Measurements from ENCODE around the gene SDR42E2.
A peak's percentile ranks its signal among the peaks of the same experiment; 100 is the strongest.

SDR42E2 gene

GRCh38 chr16:22195695-22196558 is 33.6 kb downstream of the SDR42E2 start (continued):
- TF ChIP-seq ZBTB8A (tag by site-specific recombination; IDR thresholded peaks at IDR 0.05) (peak; percentile 56), SALL2 (tag by site-specific recombination; IDR thresholded peaks at IDR 0.05; ENCODE audit: borderline replicate concordance) (no peak), ZNF544 (tag by site-specific recombination; IDR thresholded peaks at IDR 0.05) (no peak), ZNF394 (tag by site-specific recombination; IDR thresholded peaks at IDR 0.05; ENCODE audit: borderline replicate concordance) (peak; percentile 66; the same call in 1 of the 2 replicates), ZNF148 (tag by site-specific recombination; IDR thresholded peaks at IDR 0.05; ENCODE audit: borderline replicate concordance) (0 out of 2 replicates have a peak, but pooled peaks have one; percentile 19), ZNF677 (tag by site-specific recombination; IDR thresholded peaks at IDR 0.05) (no peak), ZBTB17 (tag by site-specific recombination; IDR thresholded peaks at IDR 0.05) (peak; percentile 49), ZNF777 (tag by site-specific recombination; IDR thresholded peaks at IDR 0.05; ENCODE audit: borderline replicate concordance) (no peak), ZNF26 (tag by site-specific recombination; IDR thresholded peaks at IDR 0.05) (no peak), ZNF449 (tag by site-specific recombination; IDR thresholded peaks at IDR 0.05) (peak; percentile 10; the same call in 1 of the 2 replicates), ZNF223 (tag by site-specific recombination; IDR thresholded peaks at IDR 0.05) (no peak), ZNF391 (tag by site-specific recombination; IDR thresholded peaks at IDR 0.05; ENCODE audit: borderline replicate concordance, low read depth) (peak; percentile 89; the same call in 1 of the 2 replicates), YY1 (tag by site-specific recombination; IDR thresholded peaks at IDR 0.05) (peak; percentile 59; the same call in 1 of the 2 replicates), ZNF639 (tag by site-specific recombination; IDR thresholded peaks at IDR 0.05) (peak; percentile 87), ZNF335 (tag by site-specific recombination; conservative IDR thresholded peaks at IDR 0.05) (peak; percentile 87), ZNF354C (tag by site-specific recombination; IDR thresholded peaks at IDR 0.05; ENCODE audit: borderline replicate concordance, low read depth) (no peak), ZNF175 (tag by site-specific recombination; IDR thresholded peaks at IDR 0.05) (no peak), KLF8 (tag by site-specific recombination; IDR thresholded peaks at IDR 0.05) (peak; percentile 90), ZNF121 (tag by site-specific recombination; IDR thresholded peaks at IDR 0.05) (peak; percentile 99), SP7 (tag by site-specific recombination; IDR thresholded peaks at IDR 0.05) (peak; percentile 70), PRDM2 (tag by site-specific recombination; IDR thresholded peaks at IDR 0.05; ENCODE audit: borderline replicate concordance) (peak; percentile 50; the same call in 1 of the 2 replicates), SP2 (tag by site-specific recombination; IDR thresholded peaks at IDR 0.05) (peak; percentile 27), ZBTB20 (tag by site-specific recombination; IDR thresholded peaks at IDR 0.05) (no peak), ZIC2 (tag by site-specific recombination; IDR thresholded peaks at IDR 0.05) (0 out of 2 replicates have a peak, but pooled peaks have one; percentile 10), ZNF580 (tag by site-specific recombination; IDR thresholded peaks at IDR 0.05) (peak; percentile 76; the same call in 1 of the 2 replicates)

Data from HEK293 (cell line).